ENCODE data around the gene DAB1.

DAB1 gene

GRCh38 chr1:57410508-57410907 lies 13.4 kb downstream of the DAB1 start:
- DNase-seq, result no peak

DNA sequence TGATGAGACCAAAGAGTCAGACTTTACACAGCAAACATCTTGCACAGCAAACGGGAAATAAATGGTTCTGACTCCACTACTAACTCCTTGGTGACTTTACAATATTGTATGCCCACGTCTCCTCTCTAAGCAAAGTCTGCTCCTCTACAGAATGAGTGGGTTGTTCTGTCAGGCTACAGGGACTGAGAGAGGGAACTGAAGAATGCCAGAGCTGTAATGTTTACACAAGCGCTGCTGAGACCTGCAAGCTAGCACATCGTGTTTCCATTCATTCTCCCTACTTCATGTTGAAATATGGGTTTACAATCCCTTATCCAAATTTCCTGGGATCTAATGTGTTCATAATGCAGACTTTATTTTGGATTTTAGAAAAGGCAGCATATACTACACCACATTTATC lies 15.9 kb downstream of the DAB1 start:
- no peak for DNase-seq

DNA sequence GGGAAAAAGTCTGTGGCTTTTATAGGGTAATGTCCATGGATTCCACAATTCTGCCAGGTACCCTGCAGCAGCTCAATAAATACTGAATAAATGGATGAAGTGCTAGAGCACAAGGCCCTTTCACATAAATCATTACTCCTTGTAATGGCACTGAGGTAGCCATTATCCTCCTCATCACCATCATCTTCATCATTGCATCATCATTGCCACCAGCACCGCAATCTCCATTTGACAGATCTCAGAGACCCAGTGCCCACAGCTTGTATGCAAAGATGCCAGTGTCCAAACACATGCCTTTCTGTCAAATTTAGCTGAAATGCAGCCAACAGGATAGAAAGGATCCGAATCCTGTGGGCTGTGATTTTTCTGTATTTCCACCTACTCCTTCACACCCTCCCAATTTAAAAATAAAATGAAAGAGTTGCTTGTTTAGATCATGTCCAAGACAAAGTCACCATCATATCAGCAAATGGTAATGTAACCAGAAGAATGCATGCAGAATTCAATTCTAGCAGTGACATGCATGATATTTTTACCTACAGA lies 17.4 kb downstream of the DAB1 start:
- DNase-seq, result no peak

DNA sequence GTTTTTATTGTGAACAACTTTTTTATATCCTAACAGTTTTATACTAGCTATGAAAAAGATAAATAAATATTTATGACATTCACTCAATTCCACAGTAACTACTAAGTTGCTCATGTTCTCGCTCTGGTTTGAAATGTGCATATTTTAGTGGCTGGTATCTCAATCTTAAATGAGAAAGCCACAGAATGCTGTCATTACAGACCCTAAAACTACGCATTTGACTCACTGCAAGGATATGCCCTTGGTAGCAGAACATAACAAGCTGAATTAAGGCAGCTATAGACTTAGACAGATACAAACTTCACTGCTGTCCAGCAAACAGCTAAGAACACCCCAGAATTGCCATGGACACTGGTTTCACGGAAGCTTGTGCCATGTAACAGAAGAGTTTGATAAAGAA lies 19.0 kb downstream of the DAB1 start:
- no peak for DNase-seq

- DNase-seq, result no peak
Observed at GRCh38 chr1:57403201-57403600, 20.7 kb downstream of the DAB1 start.

DNA sequence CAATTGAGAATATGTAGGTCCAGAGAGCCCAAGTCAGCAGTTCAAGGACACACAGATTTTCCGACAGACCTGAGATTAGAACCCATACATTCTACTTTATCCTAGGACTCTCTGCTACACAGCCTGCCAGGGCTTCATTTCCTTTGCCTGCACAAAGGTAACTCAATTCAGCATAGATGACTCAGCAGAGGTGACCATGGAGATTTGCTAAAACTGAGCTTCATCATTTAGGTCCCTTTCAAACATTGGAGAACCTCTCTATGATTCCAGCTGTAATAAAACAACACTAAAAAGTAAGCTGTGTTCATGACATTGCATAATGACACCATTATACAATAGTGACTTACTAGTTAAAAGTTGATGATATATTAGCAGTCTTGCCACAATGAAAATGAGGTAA lies 22.2 kb downstream of the DAB1 start:
- DNase-seq, result no peak

- no peak for DNase-seq
Observed at GRCh38 chr1:57400048-57400447, 23.8 kb downstream of the DAB1 start.

DNA sequence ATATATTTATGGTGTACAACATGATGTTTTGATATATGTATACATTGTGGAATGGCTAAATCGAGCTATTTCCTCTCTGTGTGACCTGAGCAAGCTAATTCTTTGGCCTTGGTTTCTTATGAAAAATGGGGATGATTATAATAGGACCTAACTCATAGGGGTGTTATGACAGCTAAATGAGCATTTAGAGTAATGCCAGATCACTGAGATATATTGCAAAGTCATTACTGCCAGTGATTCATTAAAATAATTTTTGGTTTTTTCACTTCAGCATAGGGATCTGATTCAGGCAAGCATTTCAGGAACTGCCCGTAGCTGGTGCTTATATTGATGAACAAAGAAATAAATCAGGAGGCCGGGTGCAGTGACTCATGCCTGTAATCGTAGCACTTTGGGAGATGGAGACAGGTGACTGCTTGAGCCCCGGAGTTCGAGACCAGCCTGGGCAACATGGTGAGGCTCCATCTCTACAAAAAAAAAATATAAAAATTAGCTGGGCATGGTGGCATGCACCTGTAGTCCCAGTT lies 30.7 kb downstream of the DAB1 start:
- no peak for DNase-seq

DNA sequence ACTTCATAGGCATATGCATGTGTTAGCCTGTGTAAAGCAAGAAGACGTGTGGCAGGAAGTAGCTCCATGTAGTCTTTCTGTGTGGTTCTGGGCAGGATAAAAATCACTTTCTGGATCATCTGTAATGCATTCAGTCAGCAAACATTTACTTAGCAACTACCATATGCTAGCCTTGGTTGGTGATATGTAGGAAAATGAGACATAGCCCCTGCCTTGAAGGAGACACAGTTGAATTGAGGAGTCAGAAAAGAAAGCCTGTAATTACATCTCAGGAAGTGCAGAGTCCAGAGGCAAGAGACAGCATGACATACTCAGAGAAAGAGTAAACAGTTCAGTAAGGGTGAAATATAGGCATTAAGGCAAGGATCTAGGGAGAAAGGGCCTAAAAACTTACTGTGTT lies 38.5 kb downstream of the DAB1 start:
- no peak for DNase-seq

DNA sequence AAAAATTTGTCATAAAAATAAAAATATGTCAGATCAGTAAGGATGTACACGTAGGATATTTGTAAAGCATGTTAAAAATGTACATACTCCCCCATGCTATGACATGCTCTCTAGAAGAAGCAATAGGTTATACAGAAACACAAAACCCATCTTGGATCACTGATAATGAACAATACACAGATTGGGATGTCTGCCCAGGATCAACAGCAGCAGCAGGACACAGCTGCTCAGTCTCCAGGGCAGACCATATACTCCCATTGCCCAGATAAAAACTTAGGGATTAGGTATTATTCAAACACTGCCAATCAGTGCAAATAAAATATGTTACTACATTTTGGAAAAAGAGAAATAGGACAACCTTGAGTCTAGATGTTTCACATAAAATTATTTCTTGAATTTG lies 39.0 kb downstream of the DAB1 start:
- no peak for DNase-seq

GRCh38 chr1:57384284-57384683 lies 39.6 kb downstream of the DAB1 start:
- DNase-seq, result no peak

DNA sequence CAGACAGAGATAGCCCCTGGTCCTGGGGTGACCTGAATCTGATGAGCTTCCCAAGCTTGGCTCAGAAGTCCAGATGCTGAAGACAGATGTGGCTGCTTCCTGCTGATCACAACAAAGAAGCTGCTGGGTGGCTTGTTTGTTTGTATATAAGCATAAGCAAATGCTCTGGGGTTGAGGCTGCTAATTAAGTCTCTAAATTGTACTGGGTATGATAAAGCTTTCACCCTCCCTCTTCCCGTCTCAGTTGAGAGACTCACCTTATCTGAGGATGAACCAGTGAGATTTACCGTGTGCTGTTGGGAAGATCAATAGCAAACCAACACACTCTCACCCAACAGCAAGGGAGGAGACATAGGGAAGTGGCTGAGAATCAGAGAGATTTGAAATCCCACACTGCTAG lies 42.0 kb downstream of the DAB1 start:
- no peak for DNase-seq

GRCh38 chr1:57381426-57381825 lies 42.4 kb downstream of the DAB1 start:
- DNase-seq, result no peak

DNA sequence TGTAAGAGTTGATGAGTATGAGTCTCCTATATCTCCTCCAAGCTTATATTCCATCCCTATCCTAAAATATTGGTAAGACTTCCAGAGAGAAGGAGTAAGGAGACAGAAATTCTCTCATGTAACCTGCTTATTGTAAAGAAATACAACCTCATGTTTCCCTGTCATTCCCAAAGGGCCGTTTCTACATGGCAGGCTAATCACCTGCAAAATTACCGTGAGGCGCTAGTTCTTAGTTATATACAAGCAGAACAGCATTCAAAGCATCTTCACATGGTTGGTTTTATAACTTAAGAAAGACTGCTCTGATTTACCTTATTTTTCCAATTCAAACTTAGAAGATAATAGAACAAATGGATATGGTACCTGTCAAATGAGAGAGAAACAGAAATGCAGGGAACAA lies 42.9 kb downstream of the DAB1 start:
- DNase-seq, result no peak

- DNase-seq, result no peak
Observed at GRCh38 chr1:57378534-57378933, 45.3 kb downstream of the DAB1 start.

GRCh38 chr1:57377339-57378139 lies 46.3 kb downstream of the DAB1 start:
- DNase-seq, result no peak

DNA sequence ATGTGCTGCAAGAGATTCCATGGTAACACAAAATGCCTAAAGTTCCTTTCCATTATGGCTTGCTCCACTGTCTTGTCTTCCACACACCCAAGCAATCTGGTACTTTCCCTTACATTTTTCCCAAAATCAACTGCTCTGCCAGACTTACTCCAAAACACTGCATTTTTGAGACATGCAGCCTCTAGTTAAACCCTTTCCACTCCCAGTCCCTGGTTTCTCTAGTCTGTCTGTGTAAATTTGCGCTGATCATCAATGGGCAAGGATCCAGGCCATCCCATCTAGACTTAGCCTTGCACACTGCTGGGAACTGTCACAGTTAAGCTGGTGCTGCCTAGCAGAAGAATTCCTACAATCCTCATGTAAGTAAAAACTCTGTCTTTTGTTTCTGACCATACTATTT lies 47.8 kb downstream of the DAB1 start:
- DNase-seq, result no peak

DNA sequence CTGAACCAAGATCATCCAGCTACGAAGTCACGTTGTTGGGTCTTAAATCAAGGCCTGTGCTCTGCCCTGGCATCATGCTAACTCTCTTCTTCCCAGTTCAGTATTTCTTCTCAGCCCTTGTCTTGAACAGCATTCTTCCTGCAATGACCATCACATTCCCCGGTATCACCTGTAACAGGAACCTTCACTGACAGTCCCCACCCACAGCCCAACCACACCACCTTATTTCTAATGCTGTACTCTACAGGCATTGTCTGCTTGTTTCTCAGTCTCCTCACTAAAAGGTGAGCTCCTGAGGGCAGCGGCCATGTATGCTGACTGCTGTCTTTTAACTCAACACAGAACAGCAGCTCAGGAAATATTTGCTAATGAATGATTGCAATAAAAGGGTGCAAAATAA lies 54.0 kb downstream of the DAB1 start:
- DNase-seq, result no peak

- no peak for DNase-seq
Observed at GRCh38 chr1:57367945-57368344, 55.9 kb downstream of the DAB1 start.

GRCh38 chr1:57363643-57364042 lies 60.2 kb downstream of the DAB1 start:
- DNase-seq, result no peak

DNA sequence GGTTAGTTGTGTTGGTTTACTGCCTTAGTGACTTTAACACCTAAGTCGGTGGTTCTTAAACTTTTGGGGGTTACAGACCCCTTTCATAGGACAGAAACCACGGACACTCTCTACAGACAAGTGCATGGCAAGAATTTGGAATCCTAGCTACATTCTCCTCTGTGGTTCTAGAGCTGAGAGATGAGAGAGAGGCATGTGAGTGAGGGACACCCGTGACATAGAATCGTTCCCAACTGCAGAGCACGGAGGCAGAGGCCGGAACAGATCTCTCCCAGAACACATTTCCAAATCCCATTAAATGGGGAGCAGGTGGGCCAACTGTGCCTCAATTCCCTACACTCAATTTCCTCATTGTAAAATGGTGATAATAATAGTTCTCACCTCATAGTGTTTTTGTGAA lies 60.7 kb downstream of the DAB1 start:
- DNase-seq, result no peak

DNA sequence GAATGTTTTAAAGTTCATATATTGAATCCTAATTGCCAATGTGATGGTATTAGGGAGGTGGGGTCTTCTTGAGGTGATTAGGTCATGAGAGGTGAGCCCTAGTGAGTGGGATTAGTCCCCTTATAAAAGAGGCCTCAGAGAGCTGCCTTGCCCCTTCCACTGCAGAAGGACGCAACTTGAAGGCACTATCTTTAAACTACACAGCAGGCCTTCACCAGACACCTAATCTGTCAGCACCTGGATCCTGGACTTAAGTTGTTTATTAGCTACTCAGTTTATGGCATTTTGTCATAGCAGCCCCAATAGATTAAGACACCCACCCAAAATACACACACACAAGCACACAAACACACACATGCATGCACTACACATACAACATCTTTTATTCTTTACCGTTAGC lies 61.4 kb downstream of the DAB1 start:
- no peak for DNase-seq

- DNase-seq, result no peak
Observed at GRCh38 chr1:57361516-57361915, 62.3 kb downstream of the DAB1 start.

GRCh38 chr1:57360846-57361407 lies 62.9 kb downstream of the DAB1 start:
- no peak for DNase-seq
